Globus pallidus (tissue), 1 donor: Measurements from ENCODE around the gene KRTAP5-6.

Source experiments
- DNase-seq: peaks from one replicate; pipeline ENCODE4 v3.0.0-alpha.2; 2015; ENCODE audit warnings: low spot score

Gene KRTAP5-6, protein sequence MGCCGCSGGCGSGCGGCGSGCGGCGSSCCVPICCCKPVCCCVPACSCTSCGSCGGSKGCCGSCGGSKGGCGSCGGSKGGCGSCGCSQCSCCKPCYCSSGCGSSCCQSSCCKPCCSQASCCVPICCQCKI

DNA sequence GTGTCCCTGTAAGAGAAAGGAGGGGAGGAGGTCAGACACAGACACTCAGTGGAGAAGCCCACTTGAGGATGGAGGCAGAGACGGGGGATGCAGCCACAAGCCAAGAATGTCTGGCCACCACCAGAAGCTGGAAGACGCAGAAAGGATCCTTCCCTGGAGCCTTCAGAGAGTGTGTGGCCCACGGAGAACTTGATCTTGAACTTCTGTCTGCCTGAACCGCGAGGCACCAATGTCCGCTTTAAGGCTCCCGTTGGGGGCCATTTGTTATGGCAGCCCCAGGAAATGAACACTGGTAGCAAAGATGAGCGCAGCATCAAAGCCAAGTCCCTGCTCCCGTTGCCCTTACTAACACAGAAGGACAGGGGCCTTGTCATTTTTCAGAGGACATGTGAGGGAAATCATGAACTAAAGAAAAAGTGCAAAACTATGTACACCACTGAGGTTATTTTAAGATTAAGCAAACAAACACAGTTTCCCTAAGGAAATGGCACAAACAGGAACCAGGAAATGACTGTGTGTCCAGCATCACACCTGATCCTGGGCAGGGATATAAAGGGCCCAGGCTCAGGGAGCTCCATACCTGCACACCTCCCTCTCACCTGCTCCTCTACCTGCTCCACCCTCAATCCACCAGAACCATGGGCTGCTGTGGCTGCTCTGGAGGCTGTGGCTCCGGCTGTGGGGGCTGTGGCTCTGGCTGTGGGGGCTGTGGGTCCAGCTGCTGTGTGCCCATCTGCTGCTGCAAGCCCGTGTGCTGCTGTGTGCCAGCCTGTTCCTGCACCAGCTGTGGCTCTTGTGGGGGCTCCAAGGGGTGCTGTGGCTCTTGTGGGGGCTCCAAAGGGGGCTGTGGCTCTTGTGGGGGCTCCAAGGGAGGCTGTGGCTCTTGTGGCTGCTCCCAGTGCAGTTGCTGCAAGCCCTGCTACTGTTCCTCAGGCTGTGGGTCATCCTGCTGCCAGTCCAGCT, at the start of gene KRTAP5-6:
Gene KRTAP5-6, plus strand, starts transcription at position 588 of the 963 bp plus-strand sequence. Its CDS starts 51 bp downstream, at position 639.
- DNase-seq: no peak

DNA sequence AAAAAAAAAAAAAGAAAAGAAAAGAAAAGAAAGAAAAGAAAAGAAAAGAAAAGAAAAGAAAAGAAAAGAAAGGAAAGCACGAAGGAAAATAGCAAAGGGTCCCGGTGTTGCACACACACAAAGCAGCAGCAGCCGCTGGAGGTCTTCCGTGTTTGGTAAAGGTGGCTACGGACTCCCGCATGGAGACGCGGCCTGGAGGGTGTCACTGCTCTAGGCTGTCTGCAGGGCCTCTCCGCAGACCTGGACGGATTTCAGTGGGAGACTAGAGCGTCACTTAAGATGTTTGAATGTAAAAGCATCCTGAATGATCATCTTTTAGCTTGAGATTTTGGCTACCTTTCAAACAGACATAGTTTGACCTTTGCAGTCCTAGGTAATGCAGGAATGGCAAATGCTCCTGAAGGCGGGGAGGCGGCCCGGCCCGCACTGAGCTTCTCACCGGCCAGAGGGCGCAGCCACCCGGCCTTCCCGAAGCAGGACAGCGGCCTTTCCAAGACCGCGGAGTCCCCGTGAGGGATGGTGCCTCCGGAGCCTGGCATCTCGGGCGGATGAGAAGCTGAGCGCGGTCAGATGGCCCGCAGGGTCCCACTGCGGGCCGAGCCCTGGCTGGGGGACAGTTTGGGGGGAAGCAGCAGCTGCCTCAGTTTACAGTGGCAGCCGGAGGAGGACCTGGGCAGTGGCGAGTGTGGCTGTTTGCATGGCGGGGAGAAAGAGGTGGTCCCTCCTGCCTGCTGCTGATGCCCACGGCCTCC, 48.9 kb upstream of the KRTAP5-6 start:
- no peak for DNase-seq

DNA sequence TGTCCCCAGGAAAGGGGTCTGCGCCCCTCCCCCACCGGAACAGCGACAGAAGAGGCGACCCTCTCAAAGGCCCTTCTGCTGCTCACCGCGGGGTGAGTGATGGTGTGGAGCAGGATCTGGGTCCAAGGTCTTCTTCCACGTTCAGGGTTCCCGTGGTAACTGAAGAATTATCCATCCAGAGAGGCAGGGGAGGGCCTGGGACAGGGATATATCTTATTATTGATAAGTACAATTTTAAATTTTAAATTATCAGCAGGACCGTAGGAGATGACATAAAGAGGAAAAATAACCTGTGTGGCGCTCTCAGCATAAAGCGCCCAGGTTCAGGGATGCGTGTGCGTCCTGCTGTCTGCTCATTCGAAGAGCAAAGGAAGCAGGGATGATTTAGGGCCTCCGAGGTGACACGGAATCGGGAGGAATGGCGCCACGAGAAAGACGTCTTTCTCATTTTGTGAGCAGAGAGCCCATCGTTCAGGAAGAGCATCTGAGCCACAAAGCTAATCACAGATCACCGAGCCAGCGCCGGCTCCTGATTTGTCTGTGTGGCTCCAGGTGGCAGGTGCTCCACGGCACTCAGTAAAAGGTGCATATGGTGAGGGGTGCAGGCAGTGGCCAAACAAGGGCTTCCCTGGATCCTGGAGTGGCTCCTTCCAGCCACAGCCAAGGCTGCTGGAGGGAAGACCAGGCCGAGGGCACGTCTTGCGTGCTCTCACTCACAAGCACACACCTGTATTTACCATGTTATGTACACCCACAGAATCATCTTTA, 48.2 kb upstream of the KRTAP5-6 start:
- no peak for DNase-seq

DNA sequence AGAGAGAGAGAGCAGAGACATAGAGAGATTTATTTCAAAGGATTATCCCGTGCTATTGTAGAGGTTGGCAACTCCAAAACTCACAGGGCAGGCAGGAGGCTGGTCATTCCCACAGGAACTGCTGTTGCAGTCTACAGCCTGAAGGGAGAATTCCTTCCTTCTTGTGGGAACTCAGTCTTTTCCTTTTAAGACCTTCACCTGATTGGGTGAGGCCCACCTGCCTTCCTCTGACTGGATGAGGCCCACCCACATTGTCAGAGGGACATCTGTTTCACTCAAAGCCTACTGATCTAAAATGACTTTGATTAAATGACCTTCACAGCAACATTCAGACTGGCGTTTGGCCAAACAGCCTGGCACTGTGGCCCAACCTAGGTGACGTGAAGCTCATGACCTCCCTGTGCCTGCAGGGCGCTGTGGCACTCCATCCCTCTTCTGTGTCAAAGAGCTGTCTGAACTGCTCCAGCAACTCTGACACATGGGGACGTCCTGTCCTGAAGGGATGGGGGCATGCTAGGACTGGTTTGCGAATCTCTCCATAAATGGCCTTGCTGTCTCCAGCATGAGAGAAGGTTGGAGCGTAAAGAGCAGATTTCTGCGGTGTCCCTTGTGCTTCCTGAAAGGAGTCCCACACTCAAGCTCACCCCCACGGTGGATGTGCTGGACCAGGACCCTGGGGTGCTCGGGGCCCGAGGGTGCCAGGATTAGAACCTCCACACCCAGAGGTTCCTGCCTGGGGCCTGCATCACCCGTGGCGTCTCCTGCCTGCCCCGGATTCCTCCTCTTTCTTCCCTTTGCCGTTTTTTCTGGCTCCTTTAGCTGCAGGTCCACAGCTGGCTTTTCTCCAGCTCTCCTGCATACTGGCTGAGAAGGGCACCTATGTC, 46.7 kb upstream of the KRTAP5-6 start:
- no peak for DNase-seq

DNA sequence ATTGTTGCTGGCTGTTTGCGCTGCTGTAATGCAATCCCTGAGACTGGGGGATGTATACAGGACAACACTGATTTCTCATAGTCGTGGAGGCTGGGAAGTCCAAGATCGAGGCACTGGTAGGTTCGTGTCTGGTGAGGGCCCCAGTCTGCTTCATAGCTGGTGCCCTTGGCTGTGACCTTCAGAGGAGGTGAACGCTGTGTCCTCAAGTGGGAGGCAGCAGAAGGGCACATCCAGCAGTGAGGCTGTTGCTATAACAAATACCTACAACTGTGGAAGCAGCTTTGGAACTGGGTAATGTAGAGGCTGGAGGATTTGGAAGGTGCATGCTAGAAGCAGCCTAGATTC, 46.1 kb upstream of the KRTAP5-6 start:
- DNase-seq: no peak

DNA sequence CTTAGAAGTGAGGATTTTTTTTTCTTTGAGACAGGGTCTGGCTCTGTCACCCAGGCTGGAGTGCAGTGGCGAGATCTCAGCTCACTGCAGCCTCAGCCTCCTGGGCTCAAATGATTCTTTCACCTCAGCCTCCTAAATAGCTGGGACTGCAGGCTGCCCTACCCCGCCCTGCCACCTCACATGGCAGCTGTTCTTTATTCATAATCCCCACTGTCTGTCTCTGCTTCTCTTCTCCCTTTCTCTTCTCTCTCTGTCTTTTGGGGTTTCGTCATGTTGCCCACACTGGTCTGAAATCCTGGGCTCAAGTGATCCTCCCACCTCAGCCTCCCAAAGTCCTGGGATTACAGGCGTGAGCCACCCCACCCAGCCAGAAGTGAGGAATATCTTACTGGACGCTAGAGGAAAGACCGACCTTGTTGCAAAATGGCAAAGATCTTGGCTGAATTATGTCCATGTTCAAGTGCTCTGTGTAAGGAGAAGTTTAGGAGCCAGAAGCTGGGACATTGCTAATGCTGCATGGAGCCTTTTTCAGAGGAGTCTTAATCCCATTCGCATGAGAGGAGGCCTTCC, 45.5 kb upstream of the KRTAP5-6 start:
- no peak for DNase-seq

DNA sequence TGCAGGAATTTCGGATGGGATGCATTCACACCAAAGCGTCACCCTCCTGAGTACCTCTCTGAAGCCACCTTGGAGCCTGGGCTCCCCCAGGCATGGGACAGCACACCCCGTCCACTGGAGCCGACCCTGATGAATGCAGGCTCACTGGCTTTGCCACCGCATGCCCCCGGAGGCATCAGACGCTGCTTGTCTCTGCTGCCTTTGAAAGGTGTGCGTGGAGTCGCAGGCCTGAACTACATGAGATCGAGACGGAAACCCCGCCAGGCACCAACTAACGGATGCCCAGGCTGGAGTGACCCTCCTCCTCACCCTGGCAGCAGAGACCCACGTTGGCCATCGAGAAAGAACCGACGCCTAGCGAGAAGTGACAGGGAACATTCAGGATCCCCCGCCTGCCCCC, 45.0 kb upstream of the KRTAP5-6 start:
- no peak for DNase-seq

DNA sequence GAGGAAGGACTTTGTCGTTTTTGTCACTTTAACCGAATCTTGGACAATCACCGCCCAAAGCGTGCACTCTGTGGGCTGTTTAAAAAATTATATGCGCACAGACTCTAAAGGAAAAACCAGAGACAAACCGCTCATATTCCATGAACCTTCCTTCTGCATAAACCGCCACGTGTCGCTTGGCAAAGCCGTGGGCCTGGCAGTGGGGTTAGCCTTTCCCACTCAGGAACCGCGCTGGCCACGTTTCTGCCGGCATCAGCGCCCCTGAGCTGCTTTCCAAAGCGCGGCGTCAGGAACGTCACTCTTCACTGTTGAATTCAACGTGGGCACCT, 44.6 kb upstream of the KRTAP5-6 start:
- no peak for DNase-seq

DNA sequence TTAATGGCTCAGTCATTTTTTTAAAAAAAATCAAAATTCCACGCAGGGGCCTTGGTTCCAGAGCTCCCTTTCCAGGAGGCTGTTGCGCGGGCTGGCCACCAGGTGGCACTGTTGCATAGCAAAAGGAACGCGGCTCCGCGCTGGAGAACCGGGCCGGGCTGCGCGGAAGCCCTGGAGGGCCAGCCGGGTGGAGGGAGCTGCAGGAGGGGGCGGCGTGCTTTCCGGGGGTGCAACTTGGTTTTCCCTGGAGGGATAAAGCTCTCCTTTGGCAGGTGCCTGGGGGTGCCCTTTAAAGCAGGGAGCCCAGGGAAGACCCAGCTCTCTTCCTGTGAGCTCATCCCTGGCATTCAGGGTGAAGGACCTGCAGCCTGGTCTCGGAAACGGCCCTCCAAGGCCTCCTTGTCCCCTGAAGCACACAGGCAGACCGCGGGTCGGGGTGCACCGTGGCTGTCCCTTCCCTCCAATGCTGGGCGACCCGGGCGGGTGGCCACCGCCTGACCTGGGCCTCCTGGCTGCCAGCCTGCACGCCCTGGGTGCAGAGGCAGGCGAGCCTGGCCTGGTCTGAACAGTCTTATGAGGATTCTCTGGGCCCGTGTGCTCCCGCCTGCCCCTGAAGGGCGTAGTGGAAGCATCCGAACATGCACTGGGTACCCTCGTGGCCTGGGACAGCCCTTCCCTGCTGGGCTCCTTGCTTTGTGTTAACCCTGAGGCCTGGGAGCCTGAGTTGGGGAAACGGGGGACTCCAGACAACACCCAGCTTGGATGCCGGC, 44.0 kb upstream of the KRTAP5-6 start:
- peak; percentile 49 for DNase-seq

DNA sequence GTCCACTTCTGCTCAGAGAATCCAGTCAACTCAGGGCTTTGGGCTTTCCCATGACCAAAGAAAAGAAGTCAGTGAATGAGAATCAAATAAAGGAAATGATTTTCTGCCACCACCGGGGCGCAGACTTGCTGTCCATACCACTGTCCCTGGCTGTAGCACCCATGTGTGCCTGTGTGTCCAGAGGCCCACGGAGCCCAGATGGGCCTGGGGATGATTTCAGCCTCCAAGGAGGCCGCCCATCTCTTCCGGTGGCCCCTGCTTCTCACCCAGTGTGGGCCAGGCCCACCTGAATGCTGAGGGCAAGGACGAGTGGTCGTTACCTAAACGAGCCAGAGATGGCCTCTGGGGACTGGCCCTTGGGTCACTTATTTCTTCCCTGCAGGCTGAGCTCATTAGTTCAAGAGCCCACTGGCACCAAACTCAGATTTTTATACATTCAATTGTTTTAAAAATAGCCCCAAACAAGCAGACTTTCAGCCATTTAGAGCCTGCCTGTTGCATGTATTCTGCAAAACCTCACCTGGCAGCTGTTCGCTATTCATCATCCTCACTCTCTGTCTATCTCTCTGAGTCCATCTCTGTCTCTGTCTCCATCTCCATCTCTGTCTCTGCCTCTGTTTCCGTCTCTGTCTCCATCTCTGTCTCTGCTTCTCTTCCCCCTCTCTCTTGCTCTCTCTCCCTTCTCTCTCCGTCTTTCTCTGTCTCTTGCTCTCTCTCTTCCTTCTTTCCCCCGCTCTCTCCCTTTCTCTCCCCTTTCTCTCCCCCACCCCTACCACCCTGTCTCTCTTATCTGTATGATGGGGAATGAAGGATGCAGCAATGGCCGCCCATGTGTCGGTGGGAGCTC, 43.2 kb upstream of the KRTAP5-6 start:
- no peak for DNase-seq

DNA sequence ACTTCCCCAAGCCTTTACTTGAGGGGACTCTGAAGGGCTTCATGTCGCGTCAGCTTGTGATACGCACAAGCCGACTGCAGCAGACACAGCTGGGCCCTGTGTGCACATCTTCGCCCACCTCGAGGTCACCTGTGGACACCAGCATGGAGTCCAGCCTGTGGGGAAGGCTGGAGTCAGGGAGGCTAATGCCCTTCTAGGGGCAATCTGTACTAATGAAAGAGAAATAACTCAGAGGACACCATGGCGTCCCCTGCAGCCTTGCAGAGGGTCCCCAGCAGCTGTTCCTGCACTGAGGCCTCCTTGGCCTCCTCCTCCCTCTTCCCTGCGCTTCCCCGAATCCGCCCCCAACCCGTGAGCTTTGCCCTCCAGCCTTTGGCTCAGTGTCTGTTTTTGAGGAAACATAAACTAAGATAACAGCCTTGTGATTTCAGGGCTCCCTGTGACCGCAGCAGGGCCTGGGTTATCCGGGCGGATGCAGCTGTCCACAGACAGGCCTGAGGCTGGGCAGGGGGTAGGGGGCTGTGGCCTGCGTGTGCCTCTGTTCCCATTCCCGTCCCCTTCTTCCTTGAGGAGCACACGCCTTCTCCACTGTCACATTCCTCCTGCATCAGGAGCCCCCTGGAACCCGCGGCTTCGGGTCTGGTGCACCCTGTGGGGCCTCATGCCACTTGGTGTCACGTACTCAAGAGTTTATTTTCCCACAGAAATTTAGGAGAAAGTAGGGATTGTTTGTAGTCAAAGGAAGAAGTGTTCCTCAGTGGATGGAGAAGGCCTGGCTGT, 42.4 kb upstream of the KRTAP5-6 start:
- DNase-seq: no peak

DNA sequence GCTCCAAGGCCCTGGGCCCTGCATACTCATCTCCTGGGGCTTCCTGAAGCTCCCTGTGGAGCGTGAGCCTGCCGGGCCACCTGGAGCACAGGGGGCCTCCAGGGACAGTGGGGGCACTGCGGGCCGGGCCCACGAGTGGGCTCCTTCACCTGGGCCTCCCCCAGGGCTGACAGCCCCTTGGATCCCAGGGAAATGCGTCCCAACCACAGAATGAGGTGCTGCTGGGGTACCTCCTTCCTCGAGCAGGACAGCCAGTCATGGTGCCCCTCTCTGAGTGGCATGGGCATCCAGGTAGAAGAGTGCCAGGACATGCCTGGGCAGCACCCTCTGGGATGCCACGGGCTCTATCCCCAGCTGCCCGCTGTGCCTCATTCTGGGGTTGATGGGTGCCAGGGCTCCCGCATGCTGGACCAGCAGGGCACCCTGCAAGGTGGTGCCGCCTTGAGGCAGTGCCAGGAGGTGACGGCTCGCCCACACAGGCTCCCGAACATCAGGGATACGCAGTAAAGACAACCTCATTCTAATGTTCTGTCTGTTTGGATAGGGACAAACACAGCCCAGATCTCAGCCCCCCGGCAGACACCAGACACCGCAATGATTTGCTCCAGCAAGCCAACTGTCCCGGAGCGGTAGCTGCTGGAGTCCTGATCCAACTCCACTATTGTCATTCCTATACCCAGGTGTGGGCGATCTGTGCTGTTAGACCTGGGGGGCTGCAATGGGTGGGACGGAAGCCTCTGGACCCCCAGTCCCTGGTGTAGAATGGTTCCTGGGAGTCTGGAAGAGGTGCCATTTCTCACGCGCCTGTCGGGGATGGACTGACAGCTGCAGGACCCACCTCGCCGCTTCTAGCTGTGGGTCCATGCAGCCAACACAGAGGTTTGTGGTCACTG, 41.6 kb upstream of the KRTAP5-6 start:
- no peak for DNase-seq

DNA sequence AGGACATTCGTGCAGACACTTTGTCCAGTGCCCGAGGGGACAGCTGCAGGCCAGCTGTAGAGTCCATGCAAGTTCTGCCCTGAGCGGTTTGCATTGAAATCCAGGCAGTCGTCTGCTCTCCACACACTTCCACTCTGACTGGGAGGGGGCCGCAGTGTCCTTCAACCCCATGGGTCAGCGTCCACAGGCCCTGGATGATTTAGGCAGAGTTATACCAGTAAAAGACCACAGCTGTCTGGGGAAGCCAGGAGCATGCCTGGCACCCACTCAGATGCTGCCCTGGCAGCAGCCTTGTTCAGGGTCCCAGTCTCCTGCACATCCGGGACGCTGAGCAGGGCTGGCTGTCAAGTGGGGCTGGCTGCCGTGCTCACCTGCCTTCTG, 40.9 kb upstream of the KRTAP5-6 start:
- DNase-seq: no peak

DNA sequence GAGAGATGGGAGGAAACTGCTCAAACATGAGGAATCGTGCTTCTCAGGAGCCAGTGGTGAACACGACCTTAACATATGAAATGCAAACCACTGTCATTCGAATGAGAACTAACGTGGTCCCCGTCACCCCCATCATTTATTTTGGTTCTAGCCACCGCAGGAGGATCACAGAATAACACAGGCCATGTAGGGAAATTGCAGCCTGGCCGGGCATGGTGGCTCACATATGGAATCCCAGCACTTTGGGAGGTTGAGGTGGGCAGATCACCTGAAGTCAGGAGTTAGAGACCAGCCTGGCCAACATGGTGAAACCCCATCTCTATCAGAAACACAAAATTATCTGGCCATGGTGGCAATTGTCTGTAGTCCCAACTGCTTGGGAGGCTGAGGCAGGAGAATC, 40.3 kb upstream of the KRTAP5-6 start:
- no peak for DNase-seq

DNA sequence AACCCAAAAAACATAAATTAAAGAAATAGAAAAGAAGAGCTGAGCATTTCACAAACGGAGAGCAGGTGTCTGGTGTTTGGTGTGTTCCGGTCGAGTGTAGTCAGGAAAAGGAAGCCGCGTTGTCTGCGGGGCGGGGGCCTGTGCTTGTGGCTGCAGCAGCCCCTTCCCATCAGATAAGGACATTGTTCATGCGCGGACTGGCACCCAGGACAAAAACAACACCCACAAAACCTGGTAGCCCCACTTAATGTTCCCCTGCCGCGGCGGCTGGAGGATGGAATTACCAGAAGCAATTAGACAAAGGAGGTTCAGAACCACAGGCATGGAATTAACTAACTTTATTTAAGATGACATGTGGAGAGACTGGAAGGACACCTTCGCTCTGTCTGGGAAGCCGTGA, 37.5 kb upstream of the KRTAP5-6 start:
- DNase-seq: no peak

DNA sequence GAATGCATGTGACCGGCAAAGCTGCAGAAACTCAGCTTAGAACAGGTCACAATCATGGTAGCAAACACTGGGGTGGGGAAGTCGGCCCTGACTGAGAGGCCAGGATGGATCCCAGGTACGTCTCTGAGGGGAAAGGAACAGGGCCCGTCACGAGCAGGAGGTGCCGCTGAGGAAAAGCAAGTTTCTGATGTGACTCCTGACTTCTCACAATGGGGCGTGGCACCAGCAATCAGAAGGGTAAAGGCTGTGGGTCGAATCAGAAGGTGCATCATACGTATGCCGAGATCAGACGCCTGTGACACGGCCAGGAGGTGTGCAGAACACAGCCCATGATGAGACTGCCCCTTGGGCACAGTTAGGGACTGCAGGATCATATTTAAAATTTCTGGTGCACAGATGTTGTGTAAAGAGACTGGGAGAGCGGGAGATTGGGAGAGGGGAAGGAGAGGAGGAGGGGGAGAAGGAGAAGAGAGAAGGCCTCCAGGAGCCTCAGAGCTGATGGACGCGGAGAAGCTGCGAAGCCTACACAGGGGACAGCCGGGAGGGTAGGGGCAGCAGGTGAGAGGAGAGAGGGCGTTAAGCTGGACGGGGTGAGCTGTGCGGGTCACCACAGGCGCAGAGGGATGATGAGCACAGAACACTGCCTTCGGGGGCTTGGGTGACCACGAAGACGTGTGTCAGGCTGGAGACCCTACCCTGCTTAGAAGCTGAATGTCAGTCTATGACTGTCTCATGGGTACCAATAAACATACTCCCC, 36.7 kb upstream of the KRTAP5-6 start:
- no peak for DNase-seq
